H1 (cell line): ENCODE data around the gene IFITM10. TPM values are rescaled to one million over a fixed set of nuclear protein-coding genes. Genes with fewer than 3 reads are reported as not detected.

Experiments used
- CTCF ChIA-PET: fragments of 300-600 bp; sonication (Branson Sonifier 250); formaldehyde crosslinking; loops from one replicate; lab custom pipeline; 2021; ENCODE audit not compliant: partially characterized antibody; lab: Charles Lee
- POLR2A ChIA-PET: fragments of 300-600 bp; sonication (Branson Sonifier 250); formaldehyde crosslinking; loops from one replicate; lab custom pipeline; 2021; ENCODE audit warnings: inconsistent platforms; ENCODE audit not compliant: partially characterized antibody; lab: Charles Lee
- DNase-seq, 2 experiments: peaks; one replicate each; pipeline versions ENCODE4 v3.0.0 to v3.0.0-alpha.2; 2010 to 2022; ENCODE audit warnings: low spot score in 2 of 2, low read depth in 1 of 2, mixed read lengths in 1 of 2
- FAIRE-seq: peaks from 2 replicates; lab custom pipeline; 2011; peaks lifted over from hg19 to GRCh38; lab: Jason Lieb, UNC
- H2AFZ ChIP-seq: 2 replicates; pipeline ENCODE4 v1.8.1; 2012; ENCODE audit warnings: low read length, inconsistent platforms
- H2AK5ac ChIP-seq: 2 replicates; pipeline ENCODE4 v1.6.1; 2013; ENCODE audit warnings: low read depth, low read length
- H2BK120ac ChIP-seq: replicated peaks from 2 replicates; pipeline ENCODE3; 2013; ENCODE audit warnings: low read depth, low read length, inconsistent platforms
- H2BK12ac ChIP-seq: 2 replicates; pipeline ENCODE4 v1.6.1; 2013; ENCODE audit warnings: low read depth, low read length
- H2BK15ac ChIP-seq: 2 replicates; pipeline ENCODE4 v1.6.1; 2013; ENCODE audit warnings: low read length
- H2BK20ac ChIP-seq: 2 replicates; pipeline ENCODE4 v1.6.1; 2013; ENCODE audit warnings: low read length
- H2BK5ac ChIP-seq: 2 replicates; pipeline ENCODE4 v1.6.1; 2013; ENCODE audit warnings: low read depth, low read length
- H3K14ac ChIP-seq: 2 replicates; pipeline ENCODE4 v1.6.1; 2013; ENCODE audit warnings: inconsistent platforms; ENCODE audit not compliant: insufficient read length
- H3K18ac ChIP-seq: 2 replicates; pipeline ENCODE4 v1.6.1; 2013; ENCODE audit warnings: low read length; ENCODE audit errors: extremely low read depth
- H3K23ac ChIP-seq: 2 replicates; pipeline ENCODE4 v1.6.1; 2013; ENCODE audit warnings: inconsistent platforms; ENCODE audit not compliant: insufficient read length
- H3K23me2 ChIP-seq: 2 replicates; pipeline ENCODE4 v1.6.1; 2013; ENCODE audit warnings: low read depth, low read length
- H3K27ac ChIP-seq: 2 replicates; pipeline ENCODE4 v1.6.1; 2011; ENCODE audit warnings: low read depth, low read length, inconsistent platforms
- H3K27me3 ChIP-seq, 4 experiments: replicated peaks in 1 of 4; 1 replicate in 1 of 4; 2 replicates in 3 of 4; pipeline versions ENCODE4 v1.6.1 to v1.8.1; 2011 to 2013; ENCODE audit warnings: low read length in 3 of 4, mild to moderate bottlenecking in 3 of 4, inconsistent platforms in 2 of 4, mixed read lengths in 2 of 4, moderate library complexity in 1 of 4; ENCODE audit not compliant: control insufficient read depth in 3 of 4, insufficient read depth in 3 of 4; ENCODE audit errors: extremely low read depth in 1 of 4
- H3K36me3 ChIP-seq, 4 experiments: 2 replicates each; pipeline versions ENCODE4 v1.6.1 to v1.8.1; 2011 to 2013; ENCODE audit warnings: mild to moderate bottlenecking in 4 of 4, low read length in 3 of 4, moderate library complexity in 2 of 4, control low read depth in 1 of 4, inconsistent platforms in 1 of 4; ENCODE audit not compliant: insufficient read depth in 4 of 4, control insufficient read depth in 2 of 4
- H3K4ac ChIP-seq: replicated peaks from 2 replicates; pipeline ENCODE3; 2013; ENCODE audit warnings: low read length, low read depth, mixed read lengths, inconsistent platforms; ENCODE audit not compliant: insufficient read length
- H3K4me1 ChIP-seq, 4 experiments: replicated peaks in 1 of 4; 1 replicate in 1 of 4; 2 replicates in 3 of 4; pipeline versions ENCODE4 v1.6.1 to v1.8.1; 2011 to 2013; ENCODE audit warnings: low read length in 3 of 4, inconsistent platforms in 2 of 4, mixed read lengths in 1 of 4; ENCODE audit not compliant: insufficient read depth in 4 of 4, control insufficient read depth in 3 of 4
- H3K4me2 ChIP-seq, 2 experiments: 2 replicates each; pipeline versions ENCODE4 v1.6.1 to v1.8.1; 2011 to 2013; ENCODE audit warnings: low read depth in 2 of 2, low read length in 2 of 2, control low read depth in 1 of 2, inconsistent platforms in 1 of 2, mild to moderate bottlenecking in 1 of 2; ENCODE audit not compliant: insufficient read depth in 1 of 2
- H3K4me3 ChIP-seq, 4 experiments: fragments of 200-600, 300-600 bp in 1 of 4; sonication (generic), shearing (Covaris generic), sonication (Bioruptor Twin) in 1 of 4; 2 replicates each; pipeline versions ENCODE4 v1.5.1 to v1.8.1; 2011 to 2016; ENCODE audit warnings: low read length in 4 of 4, low read depth in 3 of 4, control low read depth in 2 of 4, inconsistent platforms in 2 of 4, mild to moderate bottlenecking in 2 of 4, mixed read lengths in 1 of 4, moderate library complexity in 1 of 4; ENCODE audit not compliant: insufficient read depth in 2 of 4; ENCODE audit errors: extremely low read depth in 1 of 4
- H3K56ac ChIP-seq: replicated peaks from 2 replicates; pipeline ENCODE3; 2013; ENCODE audit warnings: low read depth, mild to moderate bottlenecking, mixed read lengths, low read length, inconsistent platforms; ENCODE audit not compliant: insufficient read length
- H3K79me1 ChIP-seq: 2 replicates; pipeline ENCODE4 v1.6.1; 2013; ENCODE audit warnings: low read depth, low read length, control low read depth
- H3K79me2 ChIP-seq, 2 experiments: 2 replicates each; pipeline versions ENCODE4 v1.6.1 to v1.8.1; 2012 to 2013; ENCODE audit warnings: low read length in 2 of 2, mild to moderate bottlenecking in 2 of 2, inconsistent platforms in 1 of 2; ENCODE audit not compliant: insufficient read depth in 2 of 2, control insufficient read depth in 1 of 2
- H3K9ac ChIP-seq, 4 experiments: replicated peaks in 1 of 4; 1 replicate in 1 of 4; 2 replicates in 3 of 4; pipeline versions ENCODE4 v1.6.1 to v1.8.1; 2011 to 2013; ENCODE audit warnings: low read depth in 3 of 4, low read length in 3 of 4, control low read depth in 2 of 4, mild to moderate bottlenecking in 2 of 4, moderate library complexity in 2 of 4, inconsistent platforms in 1 of 4; ENCODE audit errors: extremely low read depth in 1 of 4
- H3K9me3 ChIP-seq, 2 experiments: 2 replicates each; pipeline versions ENCODE4 v1.6.1 to v1.8.1; 2012 to 2013; ENCODE audit warnings: mild to moderate bottlenecking in 2 of 2, moderate library complexity in 2 of 2, control low read depth in 1 of 2, inconsistent platforms in 1 of 2, low read depth in 1 of 2, low read length in 1 of 2, mixed read lengths in 1 of 2; ENCODE audit not compliant: insufficient read depth in 2 of 2
- H4K20me1 ChIP-seq, 2 experiments: replicated peaks in 1 of 2; 2 replicates each; pipeline versions ENCODE3 to v1.8.1; 2011 to 2013; ENCODE audit warnings: inconsistent platforms in 2 of 2, low read length in 2 of 2, mild to moderate bottlenecking in 1 of 2; ENCODE audit not compliant: insufficient read depth in 2 of 2, control insufficient read depth in 1 of 2
- H4K5ac ChIP-seq: 2 replicates; pipeline ENCODE4 v1.6.1; 2013; ENCODE audit warnings: low read length, low read depth, mixed read lengths, inconsistent platforms; ENCODE audit not compliant: insufficient read length
- H4K8ac ChIP-seq: 2 replicates; pipeline ENCODE4 v1.8.0; 2013; ENCODE audit warnings: mild to moderate bottlenecking, moderate library complexity, low read length, inconsistent platforms; ENCODE audit not compliant: insufficient read depth; ENCODE audit errors: extremely low read depth
- H4K91ac ChIP-seq: replicated peaks from 2 replicates; pipeline ENCODE3; 2013; ENCODE audit warnings: low read length, mixed read lengths, inconsistent platforms; ENCODE audit not compliant: insufficient read length
- EGR1 ChIP-seq: IDR thresholded peaks from 2 replicates; pipeline ENCODE4 v1.6.1; 2011; ENCODE audit warnings: low read depth, low read length, borderline replicate concordance
- NANOG ChIP-seq: IDR thresholded peaks from 2 replicates; pipeline ENCODE4 v1.6.1; 2011; ENCODE audit warnings: low read length, low read depth, mild to moderate bottlenecking, inconsistent platforms; ENCODE audit not compliant: insufficient read depth, poor library complexity, severe bottlenecking
- YY1 ChIP-seq: IDR thresholded peaks from 2 replicates; pipeline ENCODE4 v1.6.1; 2011; ENCODE audit warnings: low read depth, mild to moderate bottlenecking, low read length
- WGBS, 2 experiments: shearing (Covaris generic) in 1 of 2; methylation state at CpG; one replicate each; pipeline versions ENCODE4 v1.1.6 to v1.1.7; 2013 to 2015; ENCODE audit warnings: low lambda C conversion rate in 2 of 2, mixed read lengths in 2 of 2, inconsistent platforms in 1 of 2, low coverage in 1 of 2, missing lambda C conversion rate in 1 of 2; ENCODE audit not compliant: insufficient replicate concordance in 2 of 2, insufficient coverage in 1 of 2, insufficient read length in 1 of 2; ENCODE audit errors: extremely low coverage in 1 of 2, missing lambda C conversion rate in 1 of 2; 5-methylcytosine and 5-hydroxymethylcytosine counted together
- polyA plus RNA-seq, 7 experiments: library from polyadenylated mRNA; depleted of rRNA in 3 of 7; stranded (reverse) in 5 of 7; unstranded in 2 of 7; fragments of >200 nt in 5 of 7; fragments of 200-250 nt in 2 of 7; gene quantifications; 1 replicate in 5 of 7; 2 replicates in 1 of 7; 4 replicates in 1 of 7; pipeline versions ENCODE4 v1.2.1 to v1.2.3, GENCODE V29; 2011 to 2013; ENCODE audit warnings: missing spikeins in 2 of 7, mixed read lengths in 2 of 7
- total RNA-seq: library from RNA; stranded (reverse); fragmentation: NEBNext Ultra II Directional; extraction: Animal tissue kit (Norgen Biotek cat#: 25700); gene quantifications from 2 replicates; pipeline ENCODE4 v1.2.1, GENCODE V29; 2021

IFITM10 gene
- total and polyA plus RNA-seq, 2 of the 8 experiments (the other 6 are each of a cell fraction or from before 2014, with no cell fraction given), result 0.08 to 0.22 TPM

GRCh38 chr11:1770528-1770927 lies 20.1 kb upstream of the IFITM10 start:
- Histone ChIP-seq H2BK15ac (no peak overlapping the region), H3K9ac (no peak overlapping the region), H2BK12ac (no peak overlapping the region), H4K8ac (no peak overlapping the region), H3K23me2 (peaks cover 3% of the 10 kb centered on the region; the same call in 1 of the 2 replicates), H4K20me1 (no peaks in the 10 kb centered on the region), H3K4me2 (no peak overlapping the region), H3K4me1 (peaks cover 5 to 15% (median 11%) of the 10 kb centered on the region in 4 experiments), H4K91ac (no peak overlapping the region), H3K56ac (no peak overlapping the region), H3K4ac (no peak overlapping the region), H4K5ac (no peak overlapping the region), H2BK120ac (no peak overlapping the region), H3K14ac (no peak overlapping the region), H2BK5ac (no peak overlapping the region), H3K4me3 (no peak overlapping the region), H3K27ac (no peak overlapping the region), H3K27me3 (no peaks in the 10 kb centered on the region), H2AK5ac (no peak overlapping the region), H3K79me2 (no peaks in the 10 kb centered on the region), H3K23ac (no peak overlapping the region), H3K36me3 (no peaks in the 10 kb centered on the region), H3K18ac (no peak overlapping the region), H3K79me1 (no peaks in the 10 kb centered on the region), H2BK20ac (no peak overlapping the region), H3K9me3 (no peaks in the 10 kb centered on the region), H2AFZ (no peak overlapping the region)
- ChIA-PET CTCF (interaction anchor here (0.5 to 4.1 kb wide), 4 partner anchors 76 to 381 kb away, joined by 3 to 16 read pairs (median 4); no protein-coding TSS in a partner anchor), POLR2A (interaction anchor here (0.6 to 1.8 kb wide), 2 partner anchors 8 to 13 kb away, joined by 3 to 4 read pairs; no protein-coding TSS in a partner anchor)
- no peak for DNase-seq
- no peak for FAIRE-seq
- 91% methylated on average over 4 of the region's 5 CpGs; no CpG with 5 or more reads in 1 of the 2 experiments for WGBS, 2 experiments
- TF ChIP-seq NANOG, result no peak
- no peak for TF ChIP-seq EGR1
- no peak for TF ChIP-seq YY1
